Fibroblast of gingiva (primary cell): ENCODE data around the gene VHLL.

ENCODE experiments used
- DNase-seq: peaks from one replicate; pipeline ENCODE4 v3.0.0-alpha.2; 2011; ENCODE audit warnings: low read depth

VHLL gene

DNA sequence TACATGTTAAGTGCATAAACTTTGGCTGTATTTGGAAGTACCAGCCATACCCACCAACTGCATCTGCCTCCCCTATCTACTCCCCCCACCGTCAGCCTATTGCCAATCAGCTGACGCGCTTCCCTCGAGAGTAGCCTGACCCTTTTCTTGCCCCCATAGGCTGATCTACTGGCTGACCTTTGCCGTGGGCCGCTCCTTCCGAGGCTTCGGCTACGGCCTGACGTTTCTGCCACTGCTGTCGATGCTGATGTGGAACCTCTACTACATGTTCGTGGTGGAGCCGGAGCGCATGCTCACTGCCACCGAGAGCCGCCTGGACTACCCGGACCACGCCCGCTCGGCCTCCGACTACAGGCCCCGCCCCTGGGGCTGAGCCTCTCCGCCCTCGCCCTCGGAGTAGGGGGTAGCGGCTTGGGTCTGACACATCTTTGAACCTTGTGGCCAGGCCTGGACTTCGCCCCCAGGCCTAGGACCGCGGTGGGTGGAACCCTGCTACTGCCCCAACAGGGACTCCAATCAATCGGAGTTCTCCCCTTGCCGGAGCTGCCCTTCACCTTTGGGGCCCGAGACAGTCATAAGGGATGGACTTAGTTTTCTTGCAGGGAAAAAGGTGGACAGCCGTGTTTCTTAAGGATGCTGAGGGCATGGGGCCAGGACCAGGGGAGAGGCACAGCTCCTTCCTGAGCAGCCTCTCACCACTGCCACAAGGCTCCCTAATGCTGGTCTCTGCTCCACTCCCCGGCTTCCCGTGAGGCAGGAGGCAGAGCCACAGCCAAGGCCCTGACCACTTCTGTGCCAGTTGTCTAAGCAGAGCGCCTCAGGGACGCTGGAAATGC, 7.7 kb downstream of the VHLL start:
- DNase-seq: peak; percentile 83

DNA sequence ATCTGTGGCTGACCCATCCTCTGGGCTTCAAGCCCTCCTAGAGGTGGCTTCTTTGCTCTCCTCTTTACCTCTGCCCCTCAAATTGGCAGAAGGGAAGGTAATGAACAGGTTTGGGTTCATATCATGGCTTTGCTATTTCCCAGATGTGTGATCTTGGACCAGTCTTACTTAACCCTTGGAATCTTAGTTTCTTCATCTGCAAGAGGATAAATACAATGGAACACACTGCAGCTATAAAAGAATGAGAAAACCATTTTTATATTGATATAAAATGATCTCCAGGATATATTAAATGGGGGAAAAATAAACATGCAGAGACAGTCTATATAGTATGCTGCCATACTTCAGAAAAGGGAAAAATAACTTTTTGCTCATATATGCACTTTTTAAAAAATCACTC, 9.2 kb downstream of the VHLL start:
- no peak for DNase-seq

DNA sequence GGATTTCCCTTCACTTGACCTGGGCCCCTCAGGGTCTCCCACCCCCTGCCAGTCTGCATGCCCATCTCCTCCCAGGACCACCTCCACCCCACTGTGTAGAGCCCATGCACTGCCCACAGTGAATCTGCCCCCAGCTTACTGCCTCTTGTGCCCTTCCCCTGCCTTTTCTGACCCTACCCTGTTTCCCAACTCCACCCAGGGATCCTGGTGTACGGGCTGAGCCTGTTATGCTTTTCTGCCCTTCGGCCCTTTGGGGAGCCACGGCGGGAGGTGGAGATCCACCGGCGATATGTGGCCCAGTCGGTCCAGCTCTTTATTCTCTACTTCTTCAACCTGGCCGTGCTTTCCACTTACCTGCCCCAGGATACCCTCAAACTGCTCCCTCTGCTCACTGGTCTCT, 13.0 kb downstream of the VHLL start:
- DNase-seq: no peak

DNA sequence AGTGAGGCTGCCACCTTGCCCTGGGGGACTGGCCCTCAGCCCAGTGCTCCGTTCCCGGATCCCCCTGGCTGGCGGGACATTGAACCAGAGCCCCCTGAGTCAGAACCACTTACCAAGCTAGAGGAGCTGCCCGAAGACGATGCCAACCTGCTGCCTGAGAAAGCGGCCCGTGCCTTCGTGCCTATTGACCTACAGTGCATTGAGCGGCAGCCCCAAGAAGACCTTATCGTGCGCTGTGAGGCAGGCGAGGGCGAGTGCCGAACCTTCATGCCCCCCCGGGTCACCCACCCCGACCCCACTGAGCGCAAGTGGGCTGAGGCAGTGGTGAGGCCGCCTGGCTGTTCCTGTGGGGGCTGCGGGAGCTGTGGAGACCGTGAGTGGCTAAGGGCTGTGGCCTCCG, 13.7 kb downstream of the VHLL start:
- DNase-seq: no peak

DNA sequence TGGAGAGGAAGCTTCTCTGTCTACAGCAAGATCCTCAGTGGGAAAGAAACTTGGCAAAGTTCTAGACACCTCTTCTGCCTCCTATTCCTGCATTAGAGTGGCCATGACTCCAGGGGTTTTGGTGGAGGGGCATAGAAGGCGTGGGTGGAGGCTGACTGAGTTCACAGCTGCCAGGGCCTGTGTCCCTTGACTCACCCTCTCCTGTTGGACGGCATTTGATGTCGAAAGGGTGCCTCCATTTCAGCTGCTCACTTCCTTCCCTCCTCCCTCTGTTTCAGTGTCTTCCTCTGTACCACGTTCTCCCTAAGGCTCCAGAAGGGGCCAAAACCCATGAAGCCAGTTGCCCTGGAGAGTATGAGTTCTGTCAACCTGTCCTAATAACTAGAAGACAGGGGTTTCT, 14.3 kb downstream of the VHLL start:
- DNase-seq: no peak

DNA sequence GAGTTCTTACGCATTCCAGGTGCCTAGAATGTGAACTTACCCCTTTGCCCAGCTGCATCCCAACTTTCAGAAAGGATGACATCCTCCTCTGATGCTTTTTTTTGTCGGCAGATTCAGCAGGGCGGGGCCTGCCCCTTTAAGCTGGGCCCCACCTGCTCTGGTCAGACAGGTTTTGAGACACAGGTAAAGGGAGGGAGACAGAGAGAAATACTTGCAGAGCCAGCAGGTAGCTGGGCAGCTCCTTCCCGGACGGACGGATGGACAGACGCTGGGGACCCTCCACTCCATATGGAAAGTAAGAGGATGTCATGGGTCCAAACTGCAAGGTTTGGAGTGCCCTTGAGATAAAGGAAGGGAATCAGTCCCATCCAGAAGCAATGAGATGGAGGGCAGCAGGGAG, 15.0 kb downstream of the VHLL start, which contains the start of gene TMEM79:
Gene TMEM79, plus strand, starts transcription at position 214 of the 400 bp plus-strand sequence. CDS start 902 bp downstream, outside the sequence.
- DNase-seq: no peak

DNA sequence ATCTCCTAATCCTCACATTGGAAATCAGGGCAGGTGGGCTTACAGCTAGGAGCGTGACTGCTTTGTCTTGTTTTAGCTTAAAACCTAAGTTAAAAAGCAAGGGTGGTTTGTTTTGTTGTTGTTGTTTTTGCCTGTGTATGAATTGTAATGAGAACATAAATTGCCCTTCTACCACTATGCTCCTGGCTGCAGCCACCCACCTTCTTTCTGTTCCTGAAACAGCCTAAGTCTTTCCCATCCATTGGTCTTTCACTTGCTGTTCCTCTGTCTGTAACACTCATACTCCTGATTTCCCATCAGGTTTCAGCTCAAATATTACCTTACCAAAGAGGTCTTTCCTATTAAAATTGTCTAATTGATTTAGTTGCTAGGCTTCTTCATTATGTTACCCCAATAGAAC, 15.6 kb downstream of the VHLL start:
- no peak for DNase-seq

DNA sequence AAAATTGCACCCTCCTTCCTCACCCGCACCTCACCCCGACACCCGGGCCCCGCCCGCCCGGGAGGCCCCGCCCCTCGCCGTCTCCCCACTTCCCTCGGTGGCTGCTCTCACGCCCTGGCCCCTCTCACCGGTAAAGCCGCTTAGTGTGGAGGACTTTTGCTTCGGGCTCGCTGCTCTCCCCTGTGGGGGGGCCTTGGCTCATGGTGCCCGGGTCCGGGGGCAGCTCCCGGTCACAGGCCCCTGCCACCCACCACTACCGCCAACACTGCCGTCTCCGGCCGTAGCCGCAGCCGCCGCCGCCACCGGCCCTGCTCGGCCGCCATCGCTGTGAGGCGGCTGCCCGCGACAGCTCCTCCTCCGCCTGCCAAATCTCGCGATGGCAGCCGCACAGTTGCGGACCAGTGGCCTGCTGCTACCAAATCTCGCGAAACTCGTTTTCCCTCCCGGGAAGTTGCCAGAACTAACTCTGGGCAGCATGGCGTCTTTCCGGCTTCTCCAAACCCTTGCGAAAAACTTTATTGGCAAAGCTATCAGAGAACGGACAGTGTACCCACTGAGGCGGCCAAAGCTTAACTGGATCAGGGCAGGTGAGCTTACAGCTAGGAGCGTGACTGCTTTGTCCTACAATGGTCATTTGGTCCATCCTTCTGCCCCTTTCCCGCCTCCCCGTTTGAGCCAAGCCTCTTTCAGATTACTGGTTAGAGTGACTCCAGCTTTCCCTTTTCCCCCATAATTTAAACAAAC, 16.5 kb downstream of the VHLL start, which contains the start of gene SMG5:
Gene SMG5, minus strand, starts transcription at position 347 of the 744 bp plus-strand sequence. Its CDS starts 145 bp downstream, at position 202.
- DNase-seq: peak; percentile 99

DNA sequence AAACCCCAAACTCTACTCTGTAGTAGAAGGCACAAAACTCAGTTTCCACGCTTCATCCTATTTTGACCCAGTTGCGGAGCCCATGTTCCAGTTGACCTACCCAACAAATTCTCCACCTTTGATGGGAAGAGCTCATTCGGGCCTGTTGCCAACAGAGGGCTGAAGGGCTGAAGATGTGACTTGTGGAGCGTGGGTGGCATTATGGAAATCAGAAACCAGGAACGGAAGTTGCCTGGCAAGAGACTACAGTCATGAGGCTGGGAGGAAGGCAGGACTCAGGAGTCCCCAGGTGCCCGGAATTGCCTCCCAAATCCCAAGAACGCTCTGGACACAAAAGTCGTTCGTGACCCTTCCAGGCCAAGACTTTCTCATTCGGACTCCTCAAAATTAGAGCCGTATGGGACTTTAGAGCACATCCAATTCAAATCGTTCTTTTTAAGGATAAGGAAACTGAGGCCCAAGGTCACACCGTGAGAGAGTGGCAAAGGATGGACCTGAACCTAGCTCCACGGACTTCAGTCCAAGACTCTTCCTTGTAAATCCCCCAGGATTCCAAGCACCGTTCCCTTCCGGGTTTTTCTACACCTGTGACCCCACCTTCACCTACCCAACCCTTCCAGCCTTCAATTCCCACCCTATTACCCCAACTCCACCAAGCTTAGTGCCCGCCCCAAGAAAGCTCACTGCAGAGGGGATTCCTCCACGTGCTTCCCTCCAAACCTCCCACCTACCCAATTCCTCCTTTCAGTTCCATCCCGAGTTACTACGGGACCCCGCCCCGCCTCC, 17.2 kb downstream of the VHLL start:
- DNase-seq: no peak

DNA sequence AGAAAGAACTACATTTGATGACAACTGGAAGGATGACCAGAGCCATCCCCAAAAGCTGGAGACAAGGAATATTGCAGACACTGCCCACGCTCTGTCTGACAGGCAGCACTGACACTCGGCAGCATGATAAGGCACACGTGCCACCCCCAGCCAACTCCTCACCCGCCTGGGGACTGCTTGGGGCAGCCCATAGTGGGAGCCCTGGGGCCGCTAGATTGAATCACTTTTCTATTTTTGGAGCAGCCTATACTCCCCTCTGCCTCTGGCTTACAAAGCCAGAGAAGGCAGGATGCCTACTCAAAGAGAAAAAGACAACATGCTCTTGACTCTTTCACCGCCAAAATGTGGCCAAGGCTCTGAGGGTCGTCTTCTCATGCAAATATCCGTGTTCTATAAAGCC, 17.8 kb downstream of the VHLL start:
- DNase-seq: peak; percentile 29

DNA sequence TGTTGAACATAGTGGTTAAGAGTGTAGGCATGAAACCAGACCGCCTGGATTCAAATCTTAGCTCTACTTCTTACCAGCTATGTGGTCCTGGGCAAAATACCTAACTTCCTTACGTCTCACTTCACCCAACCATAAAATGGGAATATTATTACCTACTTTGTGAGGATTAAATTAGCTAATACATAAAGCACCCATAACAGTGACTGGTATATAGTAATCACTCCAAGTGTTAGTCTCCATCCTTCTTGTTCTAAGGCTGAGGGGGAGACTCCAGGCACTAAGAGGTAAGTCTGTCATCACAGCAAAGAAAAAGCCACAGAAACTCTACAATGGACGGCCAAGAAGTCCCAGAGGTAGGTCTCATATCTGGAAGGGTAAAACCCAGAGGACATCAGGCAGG, 19.3 kb downstream of the VHLL start:
- DNase-seq: no peak

DNA sequence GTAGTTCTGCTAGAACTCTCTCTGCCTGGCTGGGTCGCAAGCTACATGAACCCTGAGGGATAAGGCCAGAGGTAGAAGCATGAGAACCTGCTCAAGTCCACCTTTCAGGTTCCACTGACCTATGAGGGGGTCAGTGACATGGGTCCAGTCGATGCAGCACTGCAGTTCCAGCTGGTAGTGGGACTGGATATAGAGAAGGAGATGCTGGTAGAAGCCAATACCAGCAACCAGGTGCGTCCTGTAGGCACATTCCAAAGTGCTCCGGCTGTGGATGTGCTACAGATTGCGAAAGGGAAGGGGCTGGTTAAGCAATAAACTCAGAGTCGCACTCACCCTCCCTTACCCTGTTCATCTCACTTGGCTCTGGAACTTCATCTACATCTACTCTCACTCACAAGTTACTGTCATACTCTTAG, 22.1 kb downstream of the VHLL start:
- DNase-seq: peak; percentile 33

DNA sequence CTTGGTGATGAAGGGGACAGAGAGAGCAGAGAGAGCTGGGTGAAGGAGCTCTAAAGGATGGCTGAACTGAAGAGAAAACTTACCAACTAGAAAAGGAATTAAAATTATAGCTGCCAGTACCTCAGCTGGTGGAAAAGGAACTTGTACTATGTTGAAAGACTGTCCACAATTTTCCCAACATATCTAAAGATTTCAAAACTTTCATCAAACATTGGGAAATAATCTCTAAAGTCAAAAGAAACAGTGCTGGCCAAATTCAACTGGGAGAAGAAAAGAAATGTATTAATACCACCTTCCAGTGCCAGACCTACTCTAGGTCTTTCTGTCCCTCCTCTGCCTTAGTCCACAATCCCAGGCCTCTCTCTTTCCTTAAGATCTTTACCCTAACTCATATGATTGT, 22.6 kb downstream of the VHLL start:
- peak; percentile 41 for DNase-seq

DNA sequence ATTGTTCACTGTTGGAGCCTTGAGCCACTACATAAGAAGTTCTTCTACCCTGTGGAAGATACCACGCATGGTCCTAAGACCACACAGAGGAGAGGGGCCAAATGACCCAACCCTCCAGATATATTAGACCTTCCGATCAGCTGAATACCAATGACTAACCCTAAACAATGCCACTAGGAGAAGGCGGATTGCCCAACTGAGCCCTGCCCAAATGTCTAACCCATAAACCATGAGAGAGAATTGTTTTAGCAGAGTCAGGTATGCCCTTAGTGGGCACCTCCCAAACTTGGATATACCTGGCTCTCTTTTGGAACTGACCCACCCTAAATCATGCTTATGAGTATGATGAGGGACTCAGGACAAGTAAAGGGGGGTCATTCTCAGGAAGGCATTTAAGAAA, 28.8 kb downstream of the VHLL start:
- DNase-seq: no peak

DNA sequence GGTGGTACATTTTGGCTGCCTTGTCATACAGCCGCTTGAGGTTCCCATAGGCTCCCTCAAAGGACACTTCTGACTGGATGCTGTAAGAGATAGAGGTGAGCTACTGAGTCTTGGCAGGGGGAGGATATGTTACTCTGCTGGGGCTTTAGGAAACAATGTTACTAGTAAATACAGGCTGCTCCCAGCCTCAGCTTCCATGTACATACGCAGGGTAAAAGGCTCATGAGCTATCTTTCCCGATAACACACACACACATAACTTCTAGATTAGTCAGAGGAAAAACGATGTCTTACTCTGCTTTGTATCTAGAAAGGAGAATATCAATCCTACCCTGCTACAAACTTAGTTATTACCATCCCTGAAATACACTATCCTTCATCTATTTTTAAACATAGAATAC, 30.8 kb downstream of the VHLL start:
- no peak for DNase-seq

DNA sequence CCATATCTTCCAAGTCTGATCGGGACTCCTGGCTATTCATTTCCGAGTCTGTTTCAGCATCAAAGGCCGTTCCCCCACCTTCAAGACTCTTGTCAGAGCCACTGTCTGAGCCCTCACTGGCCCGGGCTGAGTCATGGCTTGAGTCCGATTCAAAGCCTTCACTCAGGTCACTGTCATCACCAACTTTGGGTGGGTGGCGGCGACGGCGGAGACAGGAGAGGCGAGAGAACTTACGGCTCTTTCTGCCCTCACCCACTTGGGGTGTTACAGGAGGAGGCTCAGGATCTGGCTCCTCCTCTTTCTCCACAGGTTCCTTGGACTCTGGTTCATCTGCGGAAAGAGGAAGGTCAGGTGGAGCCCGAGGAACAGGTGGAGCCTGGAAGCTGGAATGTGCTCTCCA, 33.1 kb downstream of the VHLL start:
- no peak for DNase-seq

DNA sequence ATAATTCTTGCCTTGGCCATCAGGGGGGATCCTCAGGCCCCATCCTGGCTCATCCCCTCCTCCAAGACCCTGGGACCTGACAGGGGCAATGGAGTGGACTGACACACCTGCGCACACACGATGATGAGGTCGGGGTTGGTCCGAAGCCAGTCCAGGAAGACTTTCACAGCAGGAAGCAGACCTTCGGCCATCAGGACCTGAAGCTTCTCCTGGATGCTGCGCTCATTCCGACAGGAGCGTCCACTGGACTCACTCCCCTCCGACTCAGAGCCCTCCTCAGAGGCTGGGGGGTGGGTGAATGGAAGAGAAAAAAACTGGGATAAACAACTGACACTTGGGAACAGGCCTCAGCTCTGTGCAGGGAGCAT, 35.8 kb downstream of the VHLL start:
- no peak for DNase-seq

DNA sequence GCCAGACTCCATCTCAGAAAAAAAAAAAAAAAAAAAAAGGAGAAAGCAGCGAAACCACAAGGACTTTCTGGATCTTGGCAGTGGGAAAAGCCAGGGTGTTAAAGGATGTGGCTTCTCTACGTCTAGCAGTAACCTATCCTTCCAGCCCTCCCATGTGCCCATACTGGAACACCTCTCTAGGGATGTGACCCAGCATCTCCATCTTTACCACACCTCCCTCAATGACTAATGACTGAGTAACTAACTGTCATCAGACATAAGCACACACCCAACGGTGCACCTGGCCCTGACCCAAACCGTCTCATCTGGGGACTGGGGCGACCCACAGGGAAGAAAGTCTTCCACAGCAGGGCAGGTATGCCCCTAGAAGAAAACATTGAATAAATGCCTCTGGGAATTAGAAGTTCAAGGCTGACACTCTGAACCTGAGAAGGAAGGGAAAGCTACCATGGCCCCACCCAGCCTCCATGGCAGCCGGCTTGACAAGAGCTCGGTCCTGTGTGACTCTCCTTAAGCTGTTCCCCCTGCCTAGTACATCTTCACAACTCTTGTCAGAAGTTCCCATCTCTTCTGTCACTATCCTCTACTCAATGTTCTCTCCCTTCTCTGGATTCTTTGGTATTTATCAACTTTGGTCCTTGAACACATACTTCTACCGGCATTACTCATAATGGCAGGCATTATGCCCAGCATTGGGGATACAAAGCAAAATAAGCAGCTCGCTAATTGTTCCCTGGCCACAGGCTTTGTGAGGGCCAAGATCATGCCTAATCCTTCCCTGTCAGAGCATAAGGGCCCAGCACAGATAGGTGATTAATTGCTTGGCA, 36.4 kb downstream of the VHLL start:
- DNase-seq: peak; percentile 83

DNA sequence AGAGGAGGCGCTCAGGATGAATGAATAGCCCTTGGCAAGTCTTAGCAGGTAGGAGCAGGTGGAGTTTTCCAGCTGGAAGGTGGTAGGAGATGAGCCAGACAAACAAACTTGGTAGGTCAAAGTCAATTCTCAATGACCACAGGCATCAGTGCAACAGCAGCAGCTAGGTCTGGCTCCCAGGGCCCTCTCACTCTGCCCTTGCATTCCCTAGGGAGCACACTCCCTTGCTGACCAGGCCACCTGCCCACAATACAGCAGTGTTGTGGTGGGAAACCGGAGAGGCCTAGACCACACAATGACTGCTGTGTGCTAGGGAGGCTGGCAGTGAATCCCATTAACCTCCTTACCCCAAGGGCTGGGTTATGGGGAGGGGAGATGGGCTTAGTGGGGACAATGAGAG, 38.2 kb downstream of the VHLL start:
- DNase-seq: no peak

DNA sequence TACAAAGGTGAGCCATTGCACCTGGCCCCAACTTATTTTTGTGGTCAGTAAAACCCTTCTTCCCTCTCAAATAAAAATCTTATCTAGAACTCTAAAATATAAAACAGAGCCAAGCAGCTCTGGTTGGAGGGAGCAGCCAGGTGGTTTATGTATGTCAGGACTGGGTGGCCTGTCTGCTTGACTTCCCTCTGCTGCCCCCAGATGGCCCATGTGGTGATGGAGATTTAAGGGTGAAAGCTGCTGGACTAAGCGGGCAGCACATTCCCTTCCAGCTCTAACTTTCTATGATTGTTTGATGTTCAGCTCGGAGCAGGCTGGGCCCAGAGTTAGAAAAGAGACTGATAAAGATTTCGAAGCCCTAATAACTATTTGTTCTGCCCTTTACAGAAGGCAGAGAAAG, 39.3 kb downstream of the VHLL start:
- no peak for DNase-seq

DNA sequence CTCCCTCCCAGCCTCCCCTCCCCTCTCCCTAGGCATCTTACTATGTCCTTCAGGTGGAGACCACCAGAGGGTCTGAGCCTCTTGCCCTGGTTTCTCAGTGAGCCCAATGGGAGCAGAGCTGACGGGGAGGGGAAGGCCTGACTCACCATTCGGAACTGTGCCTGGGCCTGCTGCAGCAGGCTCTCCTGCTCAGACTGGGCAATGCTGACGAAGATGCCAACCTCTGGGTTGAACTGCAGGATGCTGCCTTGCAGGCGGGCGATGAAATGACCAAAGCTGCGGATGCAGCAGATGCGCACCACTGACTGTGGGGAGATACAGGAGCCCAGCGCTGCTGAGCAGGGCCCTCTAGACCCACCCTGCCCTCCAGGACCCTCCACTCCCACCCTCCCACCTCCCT, 40.2 kb downstream of the VHLL start:
- DNase-seq: no peak

DNA sequence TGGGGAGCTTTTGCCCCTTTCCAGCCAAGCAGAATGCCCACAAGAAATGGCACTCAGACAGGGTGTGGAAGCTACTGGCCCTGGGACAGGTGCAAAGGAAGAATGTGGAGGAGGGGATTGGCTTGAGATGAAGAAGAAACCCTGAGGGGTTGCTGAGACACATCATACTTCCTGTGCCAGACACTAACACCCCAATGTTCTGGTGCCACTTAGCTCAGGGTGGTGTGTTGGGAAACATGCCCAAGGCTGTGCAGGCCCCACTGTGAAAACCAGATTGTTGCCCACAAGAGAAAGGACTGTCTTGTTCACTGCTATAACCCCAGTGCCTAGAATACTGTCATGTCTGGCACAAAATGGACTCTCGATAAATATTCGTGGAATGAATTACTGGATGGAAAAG, 41.4 kb downstream of the VHLL start:
- DNase-seq: no peak
